NCI-H2029 treated with DMSO at 0.1 percent for 48 hours (cell line): ENCODE measurements around the gene ARRB2.

ENCODE experiments used
- DNase-seq: peaks from one replicate; lab custom pipeline; 2025; lab: John Stamatoyannopoulos, UW

ARRB2 gene

GRCh38 chr17:4764595-4764994 is 54.2 kb downstream of the ARRB2 start:
- DNase-seq, result no peak

- DNase-seq, result no peak
These were observed 55.8 kb downstream of the ARRB2 start for GRCh38 chr17:4766201-4766600.

- DNase-seq, result no peak
These were observed 56.3 kb downstream of the ARRB2 start for GRCh38 chr17:4766723-4767122.

- no peak for DNase-seq
These were observed 57.9 kb downstream of the ARRB2 start for GRCh38 chr17:4768298-4768697.

- DNase-seq, result no peak
These were observed 59.2 kb downstream of the ARRB2 start for GRCh38 chr17:4769628-4770027.
